GM21360 (cell line): ENCODE results near the gene GPR161.

Experiments used
- ATAC-seq: cut with Tn5 transposase; IDR thresholded peaks from one replicate; pipeline ENCODE4 v1.9.1; 2021; ENCODE audit warnings: mild to moderate bottlenecking, moderate library complexity; ENCODE audit not compliant: unreplicated experiment

GPR161 gene

GRCh38 chr1:168112673-168113305 lies 23.9 kb downstream of the GPR161 start:
- ATAC-seq, result no peak

- ATAC-seq, result no peak
These were observed 25.7 kb downstream of the GPR161 start for GRCh38 chr1:168110896-168111545.

GRCh38 chr1:168106274-168106673 lies 30.5 kb downstream of the GPR161 start:
- ATAC-seq, result no peak

DNA sequence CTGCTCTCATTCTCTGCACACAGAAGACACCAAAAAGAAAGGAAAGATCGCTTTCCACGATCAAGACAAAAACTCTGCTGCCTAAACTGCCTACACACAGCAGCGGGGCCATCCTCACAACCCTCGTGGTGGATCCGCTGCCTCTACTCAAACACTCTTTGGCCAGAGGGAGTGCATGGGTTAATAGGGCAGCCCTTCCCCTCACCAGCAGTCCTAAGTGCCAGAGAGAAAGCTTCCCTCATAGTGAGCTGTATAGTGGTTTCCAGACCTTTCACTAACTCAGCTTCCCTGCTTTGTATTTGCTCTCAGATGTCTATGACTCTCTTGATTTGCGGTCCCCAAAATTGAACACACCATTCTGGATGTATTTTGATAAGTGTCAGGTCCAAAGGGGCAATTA lies 30.9 kb downstream of the GPR161 start:
- ATAC-seq, result no peak

GRCh38 chr1:168104535-168104934 lies 32.2 kb downstream of the GPR161 start:
- no peak for ATAC-seq

GRCh38 chr1:168102487-168102886 lies 34.2 kb downstream of the GPR161 start:
- ATAC-seq, result no peak

DNA sequence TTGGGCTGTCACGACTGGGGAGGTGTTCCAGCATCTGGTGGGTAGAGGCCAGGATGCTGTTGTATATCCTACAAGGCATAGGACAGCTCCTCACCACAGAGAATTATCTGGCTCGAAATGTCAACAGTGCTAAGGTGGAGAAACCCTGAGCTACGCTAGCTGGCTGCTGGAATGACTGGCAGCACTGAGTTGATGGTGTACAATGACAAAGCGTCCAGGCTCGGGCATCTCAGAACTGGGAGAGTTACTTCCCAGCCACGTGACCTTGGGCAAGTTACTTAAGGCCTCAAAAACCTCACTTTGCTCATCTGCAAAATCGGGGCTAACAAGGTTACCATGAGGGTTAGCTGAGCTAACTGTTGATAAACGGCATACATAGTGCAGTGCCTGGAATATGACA lies 35.4 kb downstream of the GPR161 start:
- no peak for ATAC-seq

- no peak for ATAC-seq
These were observed 36.3 kb downstream of the GPR161 start for GRCh38 chr1:168100315-168101002.

DNA sequence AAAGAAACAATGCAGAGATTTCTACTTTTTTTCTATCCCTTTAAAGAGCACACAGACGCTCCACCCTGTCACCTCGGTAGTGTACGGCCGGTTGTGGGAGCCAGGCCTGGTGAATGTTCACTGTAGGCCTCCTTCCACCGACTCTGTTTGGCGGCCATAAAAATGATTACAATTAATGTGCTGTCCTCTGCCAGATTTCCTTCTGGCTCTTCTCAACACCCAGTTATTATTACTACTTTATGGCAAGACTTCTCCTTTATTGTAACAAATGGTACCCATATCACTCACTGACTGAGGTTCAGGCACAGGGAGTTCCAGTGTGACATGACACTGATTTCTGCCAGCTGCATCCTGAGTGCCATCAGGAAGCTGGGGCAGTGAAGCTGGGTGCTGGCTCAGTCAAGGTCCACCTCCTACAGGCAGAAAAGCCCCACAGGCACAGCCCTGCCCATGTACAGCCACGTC lies 37.4 kb downstream of the GPR161 start:
- ATAC-seq, result no peak

DNA sequence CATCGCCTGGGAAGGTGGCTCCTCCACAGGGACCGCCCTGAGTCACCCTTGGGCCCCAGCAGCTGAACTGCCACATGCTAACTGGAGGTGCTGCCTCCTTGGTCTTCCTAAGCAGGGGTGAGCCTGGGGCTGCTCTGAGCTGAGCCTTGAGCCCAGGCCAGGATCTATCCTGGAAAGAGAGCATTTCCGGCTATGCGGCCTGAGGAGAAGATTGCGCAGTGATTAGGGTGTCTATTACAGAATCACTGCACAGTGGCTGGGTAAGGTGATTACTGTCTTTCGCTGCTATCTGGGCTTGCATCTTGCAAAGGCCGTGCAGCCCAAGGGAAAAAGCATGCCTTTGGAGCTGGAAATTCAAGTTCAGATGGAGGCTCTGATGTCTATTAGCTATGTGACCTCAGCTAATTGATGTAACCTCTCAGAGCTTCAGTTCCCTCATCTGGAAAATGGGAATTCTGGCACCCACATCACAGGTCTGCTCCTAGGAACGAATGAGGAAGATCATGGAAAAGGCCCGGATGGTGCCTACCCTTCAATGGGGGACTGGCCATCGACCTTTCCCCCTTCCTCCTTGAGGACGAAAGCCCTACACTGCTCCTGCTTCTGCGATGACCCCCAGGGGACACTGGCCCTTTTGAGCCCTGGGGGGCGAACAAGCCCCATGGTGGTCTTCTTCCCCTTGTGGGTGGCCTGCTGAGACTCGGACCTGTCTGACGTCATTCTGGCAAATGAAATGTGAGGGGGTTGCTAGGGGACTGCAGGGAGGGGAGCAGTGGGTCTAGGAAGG lies 38.0 kb downstream of the GPR161 start:
- no peak for ATAC-seq

GRCh38 chr1:168097921-168098528 lies 38.7 kb downstream of the GPR161 start:
- ATAC-seq, result no peak

DNA sequence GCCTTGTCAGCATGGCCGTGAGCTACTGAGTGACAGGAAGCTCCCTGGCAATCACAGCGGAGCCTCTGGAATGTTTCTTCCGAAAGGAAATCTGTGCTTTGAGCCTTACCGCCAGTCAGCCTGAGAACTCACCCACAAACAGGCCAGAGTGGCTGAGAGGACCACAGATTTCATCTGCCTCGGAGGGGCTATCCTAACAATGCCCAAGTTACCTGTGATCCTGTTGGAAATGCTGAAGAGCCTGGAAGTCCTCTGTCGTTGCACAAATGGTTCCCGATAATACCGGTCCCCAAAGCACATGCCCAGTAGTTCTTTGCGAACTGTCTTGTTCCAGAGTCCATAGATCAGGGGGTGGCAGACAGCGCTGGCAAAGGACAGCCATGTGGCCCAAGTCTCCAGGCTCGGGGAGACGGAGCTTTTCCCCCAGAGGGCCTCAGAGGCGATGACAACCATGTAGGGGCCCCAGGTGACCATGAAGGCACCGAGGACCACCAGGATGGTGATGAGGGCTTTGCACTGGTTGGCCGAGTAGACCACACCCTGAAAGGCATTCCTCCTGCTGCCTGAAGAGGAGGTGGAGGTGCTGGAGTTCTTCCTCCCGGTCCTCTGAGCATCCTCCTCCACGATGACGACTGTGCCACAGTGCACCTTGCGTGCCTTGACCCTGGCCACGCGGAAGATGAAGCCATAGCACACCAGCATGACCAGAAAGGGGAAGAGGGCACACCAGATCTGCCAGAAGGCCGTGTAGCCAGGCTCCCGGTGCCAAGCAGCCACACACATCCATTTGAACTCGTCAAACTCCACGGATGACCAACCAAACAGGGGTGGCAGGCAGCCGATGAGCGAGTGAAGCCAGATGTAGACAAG lies 40.2 kb downstream of the GPR161 start:
- ATAC-seq, result no peak

GRCh38 chr1:168095476-168095875 lies 41.3 kb downstream of the GPR161 start:
- ATAC-seq, result no peak

DNA sequence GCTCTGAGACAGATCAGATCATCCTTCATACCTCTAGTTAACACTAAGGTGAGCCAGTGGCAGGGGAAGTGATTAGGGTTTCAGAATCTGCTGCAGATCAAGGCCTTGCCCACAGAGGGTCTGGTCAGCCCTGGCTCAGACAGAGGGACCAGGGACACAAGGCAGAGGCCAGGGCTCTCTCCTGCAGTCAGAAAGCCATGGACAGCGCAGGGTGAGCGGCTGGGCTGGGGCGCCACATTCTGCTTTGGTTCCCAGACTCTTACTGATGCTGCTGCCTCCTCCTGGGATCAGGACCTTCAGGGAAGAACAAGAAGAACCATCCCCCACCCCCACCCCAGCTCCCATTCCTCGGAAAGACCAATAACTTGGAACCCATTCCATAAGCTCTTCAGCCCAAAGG lies 43.1 kb downstream of the GPR161 start:
- ATAC-seq, result no peak

DNA sequence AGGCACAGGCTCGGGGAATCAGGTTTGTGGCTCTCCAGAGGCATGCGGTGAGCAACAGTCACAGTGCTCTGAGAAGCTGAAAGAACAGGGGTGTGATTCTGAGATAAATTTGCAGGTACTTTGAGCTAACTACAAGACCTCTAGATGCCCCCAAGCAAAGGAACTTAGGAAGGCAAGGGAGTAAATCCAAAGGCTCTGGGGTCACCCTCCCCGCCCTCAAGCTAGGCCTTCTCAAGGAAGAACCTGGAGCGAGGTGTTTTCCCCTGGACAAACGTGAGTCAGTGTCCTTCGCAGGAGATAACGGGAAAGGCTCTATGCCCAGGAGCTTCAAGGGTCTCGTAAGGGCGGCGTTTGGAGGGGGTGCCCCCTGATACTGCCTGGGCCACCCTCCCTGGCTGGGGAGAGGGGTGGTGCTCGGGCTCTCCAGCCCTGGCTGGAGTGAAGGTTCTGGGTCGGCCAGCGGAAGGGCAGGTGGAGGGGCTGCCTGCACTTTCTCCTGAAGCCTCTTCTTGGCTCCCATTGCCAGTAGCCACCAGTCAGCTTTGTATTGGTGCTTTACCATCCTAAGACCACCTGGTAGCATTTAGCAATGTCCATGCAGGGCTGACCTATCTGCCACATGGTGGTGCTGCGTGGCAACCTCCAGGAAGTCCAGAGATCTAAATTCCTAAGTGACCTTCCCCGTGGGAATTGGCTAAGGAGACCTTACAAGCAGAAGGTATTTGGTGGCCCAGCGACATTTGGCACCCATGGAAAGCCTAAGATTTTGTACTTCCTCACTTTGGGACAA lies 44.0 kb downstream of the GPR161 start:
- ATAC-seq, result no peak

- no peak for ATAC-seq
These were observed 44.8 kb downstream of the GPR161 start for GRCh38 chr1:168091720-168092550.

- ATAC-seq, result no peak
These were observed 45.7 kb downstream of the GPR161 start for GRCh38 chr1:168091063-168091462.

- ATAC-seq, result no peak
These were observed 46.3 kb downstream of the GPR161 start for GRCh38 chr1:168090395-168090794.
